CD1c-positive myeloid dendritic cell (primary cell): ENCODE measurements around the gene BLOC1S5.
"Not testable (repeated sequence)": the region's sequence is repeated elsewhere in the genome, so short reads cannot be mapped to it uniquely, and the experiment has no call there.

Source experiments
- DNase-seq: peaks from one replicate; pipeline ENCODE4 v3.0.0-alpha.2; 2016; ENCODE audit errors: extremely low spot score

BLOC1S5 gene

GRCh38 chr6:7993952-7994351 is 70.2 kb downstream of the BLOC1S5 start:
- DNase-seq: no peak

- DNase-seq: no peak
Measured at GRCh38 chr6:7993399-7993798, 70.8 kb downstream of the BLOC1S5 start.

GRCh38 chr6:7992002-7992815 is 72.0 kb downstream of the BLOC1S5 start:
- no peak for DNase-seq

GRCh38 chr6:7991536-7991935 is 72.7 kb downstream of the BLOC1S5 start:
- no peak for DNase-seq

GRCh38 chr6:7986219-7986618 is 78.0 kb downstream of the BLOC1S5 start:
- DNase-seq: no peak

- DNase-seq: not testable (repeated sequence)
Measured at GRCh38 chr6:7983967-7984366, 80.2 kb downstream of the BLOC1S5 start.

- no peak for DNase-seq
Measured at GRCh38 chr6:7979831-7980230, 84.4 kb downstream of the BLOC1S5 start.

GRCh38 chr6:7978736-7979135 is 85.5 kb downstream of the BLOC1S5 start:
- DNase-seq: no peak

- no peak for DNase-seq
Measured at GRCh38 chr6:7976485-7977056, 87.6 kb downstream of the BLOC1S5 start.

GRCh38 chr6:7975764-7976146 is 88.4 kb downstream of the BLOC1S5 start:
- DNase-seq: no peak

GRCh38 chr6:7974938-7975763 is 89.0 kb downstream of the BLOC1S5 start:
- DNase-seq: no peak

- no peak for DNase-seq
Measured at GRCh38 chr6:7974565-7974937, 89.6 kb downstream of the BLOC1S5 start.

GRCh38 chr6:7973584-7973983 is 90.6 kb downstream of the BLOC1S5 start:
- no peak for DNase-seq

GRCh38 chr6:7971499-7971898 is 92.7 kb downstream of the BLOC1S5 start:
- no peak for DNase-seq

- no peak for DNase-seq
Measured at GRCh38 chr6:7970616-7971015, 93.6 kb downstream of the BLOC1S5 start.
